SK-N-SH (cell line): ENCODE results near the gene LPXN. TPM values are rescaled to one million over a fixed set of nuclear protein-coding genes. Genes with fewer than 3 reads are reported as not detected.

Source experiments
- CTCF ChIA-PET: fragments of 300-600, 350-600 bp; formaldehyde crosslinking; extraction: SDS; loops from one replicate; lab custom pipeline; 2021; lab: Yijun Ruan, JAX
- POLR2A ChIA-PET: fragments of 350-600 bp; sonication (Branson Sonifier 250); formaldehyde crosslinking; extraction: SDS; loops from one replicate; lab custom pipeline; 2020; ENCODE audit warnings: antibody characterized with exemption, inconsistent platforms; lab: Yijun Ruan, JAX
- DNase-seq: peaks from one replicate; pipeline ENCODE4 v3.0.0; 2012
- H2AFZ ChIP-seq: fragments of 200-600 bp; sonication (generic); 2 replicates; pipeline ENCODE4 v1.8.1; 2016; ENCODE audit warnings: antibody characterized with exemption, mild to moderate bottlenecking, low read depth
- H3F3A ChIP-seq: fragments of 200-600 bp; sonication (generic); replicated peaks from 2 replicates; pipeline ENCODE3; 2016; ENCODE audit warnings: antibody characterized with exemption, mild to moderate bottlenecking; ENCODE audit not compliant: insufficient read depth
- H3K27ac ChIP-seq, 2 experiments: fragments of 200-500 bp in 1 of 2; fragments of 200-600 bp in 1 of 2; sonication (Bioruptor generic) in 1 of 2; sonication (generic), shearing (Covaris generic) in 1 of 2; 2 replicates each; pipeline versions ENCODE4 v1.5.1 to v1.6.1; 2014 to 2016; ENCODE audit warnings: low read depth in 2 of 2, inconsistent platforms in 1 of 2, low read length in 1 of 2, mild to moderate bottlenecking in 1 of 2, mixed read lengths in 1 of 2
- H3K27me3 ChIP-seq: fragments of 200-600 bp; sonication (generic), shearing (Covaris generic); 2 replicates; pipeline ENCODE4 v1.6.1; 2016; ENCODE audit warnings: mixed run types; ENCODE audit not compliant: insufficient read depth
- H3K36me3 ChIP-seq, 2 experiments: fragments of 200-500 bp in 1 of 2; fragments of 200-600 bp in 1 of 2; sonication (Bioruptor generic) in 1 of 2; sonication (generic) in 1 of 2; replicated peaks in 1 of 2; 2 replicates each; pipeline versions ENCODE3 to v1.5.1; 2014 to 2016; ENCODE audit warnings: low read length in 1 of 2, mild to moderate bottlenecking in 1 of 2; ENCODE audit not compliant: insufficient read depth in 2 of 2, control insufficient read depth in 1 of 2
- H3K4me1 ChIP-seq, 2 experiments: fragments of 200-500 bp in 1 of 2; fragments of 200-600 bp in 1 of 2; sonication (Bioruptor generic) in 1 of 2; sonication (generic), shearing (Covaris generic) in 1 of 2; 2 replicates each; pipeline versions ENCODE4 v1.5.1 to v1.6.1; 2014 to 2016; ENCODE audit warnings: low read depth in 1 of 2, low read length in 1 of 2, mixed run types in 1 of 2; ENCODE audit not compliant: insufficient read depth in 2 of 2, control insufficient read depth in 1 of 2
- H3K4me2 ChIP-seq: fragments of 200-600 bp; sonication (generic), shearing (Covaris generic); 2 replicates; pipeline ENCODE4 v1.6.1; 2017; ENCODE audit warnings: mixed run types
- H3K4me3 ChIP-seq, 2 experiments: fragments of 200-500 bp in 1 of 2; fragments of 200-600 bp in 1 of 2; sonication (Bioruptor generic) in 1 of 2; sonication (generic), shearing (Covaris generic) in 1 of 2; 2 replicates each; pipeline versions ENCODE4 v1.5.1 to v1.8.1; 2014 to 2016; ENCODE audit warnings: low read depth in 2 of 2, inconsistent platforms in 1 of 2, low read length in 1 of 2, mild to moderate bottlenecking in 1 of 2, mixed read lengths in 1 of 2, moderate library complexity in 1 of 2
- H3K79me2 ChIP-seq: fragments of 200-600 bp; sonication (generic); 2 replicates; pipeline ENCODE4 v1.8.1; 2017; ENCODE audit warnings: mild to moderate bottlenecking; ENCODE audit not compliant: insufficient read depth
- H3K9ac ChIP-seq: fragments of 200-600 bp; sonication (generic); 2 replicates; pipeline ENCODE4 v1.6.1; 2017; ENCODE audit warnings: mixed run types
- H3K9me2 ChIP-seq: fragments of 200-600 bp; sonication (generic); 2 replicates; pipeline ENCODE4 v1.6.1; 2017; ENCODE audit warnings: mixed run types
- H3K9me3 ChIP-seq: fragments of 200-600 bp; sonication (generic); 2 replicates; pipeline ENCODE4 v1.6.1; 2017; ENCODE audit warnings: mixed run types, mild to moderate bottlenecking, moderate library complexity
- H4K20me1 ChIP-seq: fragments of 200-600 bp; sonication (generic); 2 replicates; pipeline ENCODE4 v1.6.1; 2017; ENCODE audit warnings: mild to moderate bottlenecking, mixed run types; ENCODE audit not compliant: insufficient read depth
- CHD2 ChIP-seq: fragments of 150-350 bp; IDR thresholded peaks from 2 replicates; pipeline ENCODE4 v1.6.1; 2018; ENCODE audit warnings: low read length; ENCODE audit not compliant: partially characterized antibody
- CTCF ChIP-seq: fragments of 200-600 bp; sonication (generic); IDR thresholded peaks from 2 replicates; pipeline ENCODE4 v1.6.1; 2017; ENCODE audit warnings: antibody characterized with exemption, mild to moderate bottlenecking, moderate library complexity
- ELF1 ChIP-seq: IDR thresholded peaks from 2 replicates; pipeline ENCODE4 v1.4.0; 2012
- EP300 ChIP-seq, 2 experiments: IDR thresholded peaks; 2 replicates each; pipeline versions ENCODE4 v1.4.0 to v1.6.1; 2012; ENCODE audit warnings: borderline replicate concordance in 1 of 2, low read depth in 1 of 2, low read length in 1 of 2
- FOXJ3 ChIP-seq: sonication (generic); formaldehyde crosslinking; IDR thresholded peaks from 2 replicates; pipeline ENCODE4 v1.5.1; 2020; ENCODE audit warnings: mild to moderate bottlenecking, missing genetic modification reagents
- FOXM1 ChIP-seq: IDR thresholded peaks from 2 replicates; pipeline ENCODE4 v1.4.0; 2012; ENCODE audit warnings: low read depth, mild to moderate bottlenecking
- GATA2 ChIP-seq: sonication (generic); formaldehyde crosslinking; IDR thresholded peaks from 2 replicates; pipeline ENCODE4 v1.5.0; 2020; ENCODE audit warnings: mild to moderate bottlenecking, missing genetic modification reagents
- JUND ChIP-seq: IDR thresholded peaks from 2 replicates; pipeline ENCODE4 v1.4.0; 2012
- NFIC ChIP-seq: IDR thresholded peaks from 2 replicates; pipeline ENCODE4 v1.4.0; 2012; ENCODE audit warnings: borderline replicate concordance
- NRF1 ChIP-seq: IDR thresholded peaks from 2 replicates; pipeline ENCODE4 v1.6.1; 2012; ENCODE audit warnings: low read depth, mild to moderate bottlenecking, low read length
- RAD21 ChIP-seq: IDR thresholded peaks from 2 replicates; pipeline ENCODE4 v1.6.1; 2012; ENCODE audit warnings: mild to moderate bottlenecking, low read length
- REST ChIP-seq: IDR thresholded peaks from 2 replicates; pipeline ENCODE4 v1.6.1; 2012; ENCODE audit warnings: mild to moderate bottlenecking, low read depth, low read length, moderate library complexity
- RFX5 ChIP-seq: IDR thresholded peaks from 2 replicates; pipeline ENCODE4 v1.6.1; 2012; ENCODE audit warnings: mild to moderate bottlenecking, improper control_type of control experiment, low read length
- RXRA ChIP-seq: IDR thresholded peaks from 2 replicates; pipeline ENCODE4 v1.4.0; 2012; ENCODE audit warnings: low read depth, mild to moderate bottlenecking, borderline replicate concordance
- SMC3 ChIP-seq: IDR thresholded peaks from 2 replicates; pipeline ENCODE4 v1.6.1; 2012; ENCODE audit warnings: low read depth, low read length, improper control_type of control experiment
- TEAD4 ChIP-seq: IDR thresholded peaks from 2 replicates; pipeline ENCODE4 v1.4.0; 2012; ENCODE audit warnings: mild to moderate bottlenecking, borderline replicate concordance; ENCODE audit not compliant: insufficient read depth
- USF1 ChIP-seq: IDR thresholded peaks from 2 replicates; pipeline ENCODE4 v1.4.0; 2012; ENCODE audit warnings: low read depth, borderline replicate concordance
- YY1 ChIP-seq: IDR thresholded peaks from 2 replicates; pipeline ENCODE4 v1.4.0; 2012; ENCODE audit warnings: low read depth, mild to moderate bottlenecking
- WGBS: methylation state at CpG from one replicate; pipeline ENCODE4 v1.1.6; 2017; ENCODE audit warnings: low lambda C conversion rate; 5-methylcytosine and 5-hydroxymethylcytosine counted together
- polyA plus RNA-seq, 3 experiments: library from polyadenylated mRNA; depleted of rRNA; stranded (reverse); fragments of >200 nt; gene quantifications; 2 replicates each; pipeline ENCODE4 v1.2.3, GENCODE V29; 2012

Gene LPXN
- polyA plus RNA-seq, 1 of the 3 experiments (the other 2 are of a cell fraction): 4.4 TPM

- H3K9me3 ChIP-seq: no peaks in the 10 kb centered on the region
- no peaks in the 10 kb centered on the region for H3K9me2 ChIP-seq
- 14% methylated on average over 5 of the region's 5 CpGs for WGBS
- no peaks in the 10 kb centered on the region for H3K79me2 ChIP-seq
- no peaks in the 10 kb centered on the region for H4K20me1 ChIP-seq
- ChIA-PET POLR2A (no interaction called here), CTCF (interaction anchor here (0.6 to 3.9 kb wide), 11 partner anchors 9 to 1053 kb away, joined by 3 to 27 read pairs (median 4); partner anchors contain the start of genes BTBD18 and RTN4RL2)
- no peaks in the 10 kb centered on the region for H3K4me1 ChIP-seq
- H3K27me3 ChIP-seq: peaks cover 7% of the 10 kb centered on the region; the same call in 1 of the 2 replicates
- H3F3A ChIP-seq: no peaks in the 10 kb centered on the region
- DNase-seq: peak; percentile 29
- TF ChIP-seq RAD21 (peak; percentile 79), SMC3 (peak; percentile 64), CTCF (peak; percentile 83), USF1 (no peak)
- no peak overlapping the region for H3K4me2 ChIP-seq
- no peak overlapping the region for H2AFZ ChIP-seq
- no peak overlapping the region for H3K27ac ChIP-seq
- no peak overlapping the region for H3K9ac ChIP-seq
- peak overlapping the region in 1 of 2 experiments; percentile 16; a peak in 1 of 4 replicates for H3K4me3 ChIP-seq
- H3K36me3 ChIP-seq: no peaks in the 10 kb centered on the region
These were observed 61.8 kb downstream of the LPXN start for GRCh38 chr11:58513747-58514367.

- Histone ChIP-seq H3F3A (no peaks in the 10 kb centered on the region), H3K27ac (no peak overlapping the region), H3K79me2 (no peaks in the 10 kb centered on the region), H3K27me3 (no peaks in the 10 kb centered on the region), H3K9me2 (no peaks in the 10 kb centered on the region), H2AFZ (no peak overlapping the region), H3K4me1 (no peaks in the 10 kb centered on the region), H3K9ac (no peak overlapping the region), H4K20me1 (no peaks in the 10 kb centered on the region), H3K4me2 (no peak overlapping the region), H3K9me3 (no peaks in the 10 kb centered on the region), H3K36me3 (no peaks in the 10 kb centered on the region), H3K4me3 (no peak overlapping the region)
- CTCF ChIA-PET: interaction anchor here (3.9 kb wide), 1 partner anchor 12 kb away, joined by 27 read pairs; no protein-coding TSS in a partner anchor
- no peak for TF ChIP-seq JUND
- no peak for TF ChIP-seq FOXM1
- no peak for TF ChIP-seq TEAD4
- no peak for TF ChIP-seq NRF1
- TF ChIP-seq CHD2: no peak
- TF ChIP-seq FOXJ3 (CRISPR knock-in tag): no peak
- no peak for TF ChIP-seq GATA2 (CRISPR knock-in tag)
- TF ChIP-seq RFX5: no peak
- TF ChIP-seq USF1: no peak
- no peak for TF ChIP-seq ELF1
- TF ChIP-seq REST: no peak
- TF ChIP-seq RXRA: no peak
- TF ChIP-seq NFIC: no peak
- no peak for TF ChIP-seq EP300 (IDR thresholded peaks at IDR 0.05; ENCODE audit: borderline replicate concordance in 1 of 2, low read depth in 1 of 2, low read length in 1 of 2)
- TF ChIP-seq YY1: no peak
- 49% methylated on average over 3 of the region's 3 CpGs for WGBS
- no peak for DNase-seq
- POLR2A ChIA-PET: no interaction called here
These were observed 64.0 kb downstream of the LPXN start for GRCh38 chr11:58511636-58512035.
